SK-N-MC (cell line): ENCODE results near the gene NAV3.

ENCODE experiments used
- EZH2 ChIP-seq: fragments of 200-600 bp; sonication (generic); IDR thresholded peaks from one replicate; pipeline ENCODE4 v1.6.1; 2017; ENCODE audit warnings: antibody characterized with exemption
- FOXP2 ChIP-seq: optimal IDR thresholded peaks from 2 replicates; pipeline ENCODE3; 2011; ENCODE audit warnings: mild to moderate bottlenecking, moderate library complexity; ENCODE audit not compliant: insufficient read depth; ENCODE audit errors: extremely low read length, control extremely low read depth
- POLR2AphosphoS5 ChIP-seq: IDR thresholded peaks from 2 replicates; pipeline ENCODE4 v1.6.1; 2012; ENCODE audit warnings: mild to moderate bottlenecking, low read depth, low read length, borderline replicate concordance

DNA sequence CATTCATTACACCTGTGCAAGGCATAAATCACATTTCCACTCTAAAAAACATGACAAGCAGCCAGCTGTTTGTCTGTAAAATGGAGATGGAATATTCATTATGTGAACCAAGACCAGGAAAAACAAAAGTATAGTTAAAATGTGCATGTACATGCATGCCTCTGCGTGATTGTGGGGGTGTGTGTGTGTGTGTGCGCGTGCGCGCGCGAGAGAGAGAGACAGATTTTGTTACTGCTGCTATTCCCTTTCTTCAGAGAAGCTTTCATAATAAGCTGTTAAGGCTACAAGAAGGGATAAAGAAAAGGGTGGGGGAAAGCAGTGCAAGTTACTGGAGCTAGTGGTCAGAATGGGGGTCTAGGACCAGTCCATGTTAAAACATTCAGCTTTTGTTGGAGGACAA lies 430.3 kb downstream of the NAV3 start:
- TF ChIP-seq POLR2AphosphoS5: no peak
- TF ChIP-seq EZH2: no peak
- no peak for TF ChIP-seq FOXP2
